Activated effector memory CD4-positive, alpha-beta T cell treated with Interleukin-2 at 50 U/mL for 16 hours (primary cell): ENCODE data around the gene CDC42BPA.
"Not testable (repeated sequence)": the region's sequence is repeated elsewhere in the genome, so short reads cannot be mapped to it uniquely, and the experiment has no call there.

ENCODE experiments used
- DNase-seq: peaks from one replicate; pipeline ENCODE4 v3.0.0-alpha.2; 2020

Gene CDC42BPA, protein sequence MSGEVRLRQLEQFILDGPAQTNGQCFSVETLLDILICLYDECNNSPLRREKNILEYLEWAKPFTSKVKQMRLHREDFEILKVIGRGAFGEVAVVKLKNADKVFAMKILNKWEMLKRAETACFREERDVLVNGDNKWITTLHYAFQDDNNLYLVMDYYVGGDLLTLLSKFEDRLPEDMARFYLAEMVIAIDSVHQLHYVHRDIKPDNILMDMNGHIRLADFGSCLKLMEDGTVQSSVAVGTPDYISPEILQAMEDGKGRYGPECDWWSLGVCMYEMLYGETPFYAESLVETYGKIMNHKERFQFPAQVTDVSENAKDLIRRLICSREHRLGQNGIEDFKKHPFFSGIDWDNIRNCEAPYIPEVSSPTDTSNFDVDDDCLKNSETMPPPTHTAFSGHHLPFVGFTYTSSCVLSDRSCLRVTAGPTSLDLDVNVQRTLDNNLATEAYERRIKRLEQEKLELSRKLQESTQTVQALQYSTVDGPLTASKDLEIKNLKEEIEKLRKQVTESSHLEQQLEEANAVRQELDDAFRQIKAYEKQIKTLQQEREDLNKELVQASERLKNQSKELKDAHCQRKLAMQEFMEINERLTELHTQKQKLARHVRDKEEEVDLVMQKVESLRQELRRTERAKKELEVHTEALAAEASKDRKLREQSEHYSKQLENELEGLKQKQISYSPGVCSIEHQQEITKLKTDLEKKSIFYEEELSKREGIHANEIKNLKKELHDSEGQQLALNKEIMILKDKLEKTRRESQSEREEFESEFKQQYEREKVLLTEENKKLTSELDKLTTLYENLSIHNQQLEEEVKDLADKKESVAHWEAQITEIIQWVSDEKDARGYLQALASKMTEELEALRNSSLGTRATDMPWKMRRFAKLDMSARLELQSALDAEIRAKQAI (N-terminal part only)

DNA sequence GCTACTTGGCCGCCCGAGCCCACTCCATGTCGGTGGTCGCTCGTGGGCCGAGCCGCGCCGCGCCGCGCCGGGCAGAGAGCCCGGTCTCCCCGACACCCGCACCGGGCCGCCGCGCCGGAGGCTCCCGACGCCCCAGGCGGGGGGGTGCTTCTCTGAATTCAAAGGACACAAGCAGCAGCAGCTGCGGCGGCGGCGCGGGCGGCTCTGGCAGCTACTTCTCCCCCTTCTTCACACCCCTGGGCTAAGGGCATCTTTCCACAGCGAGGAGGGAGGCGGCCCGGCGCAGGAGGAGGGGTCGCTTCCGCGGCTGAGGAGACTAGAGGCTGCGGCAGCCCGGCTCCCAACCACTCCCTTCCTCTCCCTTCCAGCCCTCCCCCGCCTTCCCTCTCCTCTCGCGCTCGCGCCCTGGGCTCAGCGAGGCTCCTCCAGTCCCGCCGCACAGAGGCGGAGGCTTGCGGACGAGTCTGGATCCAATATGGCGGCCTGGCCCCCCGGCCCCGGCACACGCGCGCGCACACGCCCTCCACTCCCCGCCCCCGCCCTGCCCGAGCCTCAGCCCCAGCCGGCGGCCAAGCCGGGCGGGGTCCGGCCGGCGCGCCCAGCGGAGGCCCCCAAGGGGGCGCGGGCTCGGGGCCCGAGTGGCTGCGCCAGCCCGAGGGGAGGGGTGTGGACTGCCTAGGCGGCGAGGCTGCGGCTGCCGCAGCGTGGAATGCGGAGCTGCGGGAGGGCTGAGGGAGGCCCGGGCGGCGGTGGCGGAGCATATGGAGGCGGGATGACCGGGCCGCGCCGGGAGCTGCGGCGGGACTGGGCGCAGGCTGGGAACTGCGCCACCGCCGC, at the start of gene CDC42BPA:
TSS of gene CDC42BPA (minus strand) at position 477 of the 837 bp plus-strand sequence. CDS start 1,310 bp downstream, outside the sequence.
- DNase-seq: peak; percentile 5

DNA sequence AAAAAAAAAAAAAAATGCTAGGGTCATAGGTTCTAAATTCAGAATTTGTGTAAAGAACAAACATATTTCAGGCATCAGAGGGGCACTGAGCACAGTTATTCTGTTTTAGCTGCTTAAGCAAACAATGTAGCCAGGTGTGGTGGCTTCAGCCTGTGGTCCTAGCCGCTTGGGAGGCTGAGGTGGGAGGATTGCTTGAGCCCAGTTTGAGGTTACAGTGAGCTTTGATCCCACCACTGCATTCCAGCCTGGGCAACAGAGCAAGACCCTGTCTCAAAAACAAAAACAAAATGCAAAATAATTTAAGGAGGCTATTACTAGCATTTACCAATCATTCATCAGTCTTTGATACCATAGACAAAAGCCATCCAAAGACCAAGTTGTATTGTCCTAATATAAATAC, 49.7 kb upstream of the CDC42BPA start:
- DNase-seq: no peak

DNA sequence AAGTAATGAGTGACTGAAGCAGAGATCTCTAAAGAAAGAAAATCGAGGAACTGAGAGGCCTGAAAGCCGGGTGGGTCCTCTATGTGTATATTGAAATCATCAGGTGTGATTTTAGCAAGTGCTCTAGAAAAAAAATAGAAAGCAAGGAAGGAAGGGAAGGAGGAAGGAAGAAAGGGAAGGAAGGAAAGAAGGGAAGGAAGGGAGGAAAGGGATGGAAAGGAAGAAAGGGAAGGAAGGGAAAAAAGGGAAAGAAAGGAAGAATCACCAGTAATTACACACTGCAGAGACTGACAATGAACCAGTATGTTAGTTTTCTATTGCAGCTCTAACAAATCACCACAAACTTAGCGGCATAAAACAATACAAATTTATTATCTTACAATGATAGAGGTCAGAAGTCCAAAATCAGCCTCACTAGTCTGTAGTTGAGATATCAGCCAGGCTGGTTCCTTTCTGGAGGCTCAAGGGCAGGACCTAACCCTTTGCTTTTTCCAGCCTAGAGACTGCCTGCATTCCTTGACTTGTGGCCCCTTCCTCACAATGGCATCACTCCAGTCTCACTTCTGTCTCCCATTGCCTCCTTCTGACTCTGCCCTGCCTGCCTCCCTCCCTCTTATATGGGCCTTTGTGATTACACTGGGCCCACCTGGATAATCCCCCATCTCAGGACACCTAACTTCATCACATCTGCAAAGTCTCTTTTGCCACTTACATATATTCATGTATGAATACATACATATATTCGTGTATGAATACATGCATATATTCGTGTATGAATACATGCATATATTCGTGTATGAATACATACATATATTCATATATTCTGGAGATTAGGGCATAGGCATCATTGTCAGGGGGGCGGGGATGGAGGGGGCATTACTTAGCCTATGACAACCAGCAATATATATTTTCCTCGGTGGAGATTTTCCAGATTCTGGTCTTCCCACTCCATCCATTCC, 47.5 kb upstream of the CDC42BPA start:
- DNase-seq: no peak

DNA sequence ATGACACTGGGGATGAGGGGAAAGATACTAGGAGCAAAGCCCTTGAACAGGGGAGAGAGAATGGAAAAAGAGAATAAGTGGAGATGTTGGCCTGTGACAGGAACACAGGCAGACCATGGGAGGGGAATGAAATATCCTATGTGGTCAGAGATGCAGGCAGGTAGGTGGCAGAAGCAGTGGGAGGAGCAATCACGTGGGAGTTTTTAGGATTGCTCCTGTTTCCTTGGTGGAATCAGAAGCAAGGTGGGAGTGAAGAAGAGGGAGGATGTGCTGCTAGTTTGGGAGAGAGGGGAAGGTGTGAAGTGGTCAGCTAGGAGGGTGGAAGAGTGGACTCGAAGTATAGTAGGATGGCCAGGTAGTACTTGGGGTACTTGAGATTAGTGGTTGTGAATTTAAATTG, 46.4 kb upstream of the CDC42BPA start:
- no peak for DNase-seq

DNA sequence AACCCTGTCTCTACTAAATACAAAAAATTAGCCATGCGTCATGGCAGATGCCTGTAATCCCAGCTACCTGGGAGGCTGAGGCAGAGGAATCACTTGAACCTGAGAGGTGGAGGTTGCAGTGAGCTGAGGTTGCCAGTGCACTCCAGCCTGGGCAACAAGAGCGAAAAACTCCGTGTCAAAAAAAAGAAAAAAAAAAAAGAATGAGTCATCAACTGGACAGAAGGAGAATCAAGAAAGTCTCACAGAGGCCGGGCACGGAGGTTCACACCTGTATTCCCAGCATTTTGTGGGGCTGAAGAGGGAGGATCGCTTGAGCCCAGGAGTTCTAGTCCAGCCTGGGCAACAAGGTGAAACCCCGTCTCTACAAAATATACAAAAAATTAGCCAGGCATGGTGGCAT, 45.5 kb upstream of the CDC42BPA start:
- no peak for DNase-seq

DNA sequence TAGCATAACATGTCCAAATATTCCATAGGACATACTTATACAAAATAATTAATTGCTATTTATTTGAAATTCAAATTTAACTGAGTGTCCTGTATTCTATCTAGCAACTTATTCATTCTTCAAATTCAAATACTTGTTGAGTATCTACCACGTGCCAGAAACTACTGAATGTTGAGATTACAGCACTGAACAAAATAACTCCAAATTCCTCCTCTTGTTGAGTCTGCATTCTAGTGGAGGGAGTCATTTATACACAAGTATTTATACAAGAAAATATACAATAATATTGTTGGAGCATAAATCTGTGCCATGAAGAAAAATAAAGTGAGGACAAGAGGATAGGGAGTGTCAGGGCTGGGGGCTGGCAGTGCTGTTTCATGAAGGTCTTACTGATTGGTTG, 43.7 kb upstream of the CDC42BPA start:
- no peak for DNase-seq

DNA sequence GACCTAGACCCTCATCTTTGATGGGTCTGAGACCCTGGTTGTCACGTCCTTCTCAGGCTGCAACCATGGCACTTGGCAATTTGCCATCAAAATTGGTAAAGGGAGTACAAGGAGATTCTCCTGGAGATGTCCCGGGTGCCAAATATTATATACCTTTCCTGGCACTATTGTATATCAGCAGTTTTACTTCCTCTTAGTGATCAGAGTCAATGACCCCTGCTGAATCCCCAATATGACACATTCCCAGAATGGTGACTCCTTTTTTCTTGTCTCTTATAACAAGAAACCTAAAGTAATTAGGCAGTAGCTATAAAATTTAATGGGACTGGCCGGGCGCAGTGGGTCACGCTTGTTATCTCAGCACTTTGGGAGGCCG, 39.6 kb upstream of the CDC42BPA start:
- DNase-seq: no peak

DNA sequence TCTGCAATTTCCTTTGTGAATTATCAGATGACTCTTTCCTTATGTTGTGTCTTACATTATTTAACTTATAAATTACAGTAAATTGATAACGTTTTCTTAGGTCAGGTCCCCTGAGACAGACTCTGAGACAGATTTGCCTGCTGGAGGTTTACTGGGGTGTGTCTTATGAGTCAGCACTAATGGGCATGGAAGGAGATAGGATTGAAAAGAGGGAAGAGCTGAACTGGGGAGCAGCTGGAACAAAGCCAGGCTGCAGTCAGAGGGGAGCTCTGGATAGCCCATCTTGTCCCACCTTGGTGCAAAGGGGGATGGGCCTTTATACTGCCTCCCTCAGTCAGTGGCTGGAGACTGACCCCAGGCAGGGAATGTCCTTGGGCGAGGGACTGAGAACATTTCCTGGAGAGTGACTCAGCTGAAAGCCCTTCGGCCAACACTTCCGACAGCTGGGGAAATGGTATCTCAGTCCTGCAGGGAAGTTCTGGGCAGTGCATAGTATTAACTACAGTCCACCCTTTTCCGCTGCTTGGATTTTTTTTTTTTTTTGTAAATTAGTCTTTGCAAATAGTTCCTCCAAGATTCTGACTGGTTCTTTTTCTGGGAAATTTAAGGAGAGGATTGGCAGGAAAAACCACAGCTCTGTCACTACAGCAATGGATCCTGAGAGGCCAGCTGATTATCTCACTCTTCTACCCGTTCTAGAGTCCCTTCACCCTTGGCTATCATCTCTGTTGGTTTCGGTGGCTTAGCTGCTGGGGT, 39.1 kb upstream of the CDC42BPA start:
- DNase-seq: no peak

DNA sequence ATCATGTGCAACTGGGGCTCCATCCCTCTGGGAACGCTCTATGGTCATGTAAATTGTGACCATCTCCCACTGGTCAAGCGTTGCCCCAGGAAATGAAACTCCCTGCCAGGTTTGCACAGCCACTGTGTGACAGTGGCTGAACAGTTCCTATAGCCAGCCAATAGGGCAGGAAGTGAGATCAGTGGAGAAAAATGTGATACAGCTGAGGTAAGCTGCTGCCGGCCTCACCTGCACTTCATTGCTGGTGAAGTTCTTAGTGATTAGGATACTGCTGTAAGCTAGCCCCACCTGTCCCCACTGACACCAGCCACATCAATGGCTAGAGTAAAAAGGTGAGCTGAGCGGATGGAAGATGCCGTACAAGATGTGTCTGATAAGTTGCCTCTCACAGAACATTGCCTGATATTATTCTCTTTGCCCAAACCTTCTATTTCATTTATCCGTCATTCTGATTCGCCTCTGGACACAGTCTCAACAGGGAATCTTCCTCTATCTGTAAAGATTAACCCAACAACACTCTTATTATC, 38.4 kb upstream of the CDC42BPA start:
- no peak for DNase-seq

DNA sequence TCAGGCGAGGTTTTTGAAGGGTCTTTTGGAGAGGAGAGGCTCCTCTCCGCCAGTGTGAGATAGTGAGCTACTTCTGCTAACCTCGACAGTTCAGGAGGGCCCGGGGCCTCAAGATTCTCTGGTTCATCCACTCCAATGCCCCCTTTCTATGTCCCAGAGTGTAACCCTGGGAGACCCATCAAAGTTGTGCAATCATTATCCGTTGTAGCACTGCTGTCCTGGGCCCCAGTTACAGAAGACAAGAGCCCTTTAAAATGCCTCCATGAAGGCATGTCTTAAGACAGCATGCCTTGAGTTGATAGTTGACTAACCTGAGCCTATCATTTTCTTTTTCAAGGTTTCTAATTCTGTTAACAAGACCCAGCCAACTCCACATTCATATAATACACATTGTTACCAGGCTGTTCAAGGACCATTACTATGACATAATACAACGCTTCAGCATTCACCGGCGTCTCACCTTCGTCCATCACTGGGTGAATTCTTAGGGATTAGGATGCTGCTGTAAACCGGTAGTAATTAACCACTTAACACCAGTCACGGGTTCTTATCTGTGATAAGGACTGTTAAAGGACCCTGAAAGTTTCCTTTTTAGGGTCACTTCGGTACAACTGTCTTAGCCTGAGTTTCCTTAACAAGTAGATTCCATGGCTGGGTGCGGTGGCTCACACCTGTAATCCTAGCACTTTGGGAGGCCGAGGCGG, 37.4 kb upstream of the CDC42BPA start:
- no peak for DNase-seq

DNA sequence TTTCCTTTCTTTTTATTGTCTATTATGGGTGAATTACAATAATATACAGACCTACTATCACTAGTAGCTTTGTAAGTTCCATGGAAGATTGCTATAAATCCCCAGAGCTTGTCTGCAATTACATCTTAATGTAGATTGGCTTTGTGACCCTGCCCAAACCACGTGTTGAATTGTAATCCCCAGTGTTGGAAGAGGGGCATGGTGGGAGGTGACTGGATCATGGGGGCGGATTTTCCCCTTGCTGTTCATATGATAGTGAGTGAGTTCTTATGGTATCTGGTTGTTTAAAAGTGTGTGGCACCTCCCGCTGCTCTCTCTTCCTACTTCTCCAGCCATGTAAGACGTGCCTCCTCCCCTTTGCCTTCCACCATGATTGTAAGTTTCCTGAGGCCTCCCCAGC, 34.9 kb upstream of the CDC42BPA start:
- no peak for DNase-seq

DNA sequence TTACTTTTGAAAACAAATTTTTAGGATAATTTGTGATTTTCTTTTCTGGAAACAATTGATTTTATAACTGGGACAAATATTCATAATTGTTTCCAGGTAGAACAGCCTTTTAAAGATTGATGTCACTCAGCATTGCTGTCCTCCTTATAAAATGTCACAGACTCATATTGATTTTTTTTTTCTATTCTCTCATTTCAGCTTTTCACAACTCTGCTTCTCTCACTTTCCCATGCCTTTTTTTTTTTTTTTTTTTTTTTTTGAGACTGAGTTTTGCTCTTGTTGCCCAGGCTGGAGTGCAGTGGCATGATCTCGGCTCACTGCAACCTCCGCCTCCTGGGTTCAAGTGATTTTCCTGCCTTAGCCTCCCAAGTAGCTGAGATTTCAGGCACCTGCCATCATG, 33.9 kb upstream of the CDC42BPA start:
- not testable (repeated sequence) for DNase-seq

DNA sequence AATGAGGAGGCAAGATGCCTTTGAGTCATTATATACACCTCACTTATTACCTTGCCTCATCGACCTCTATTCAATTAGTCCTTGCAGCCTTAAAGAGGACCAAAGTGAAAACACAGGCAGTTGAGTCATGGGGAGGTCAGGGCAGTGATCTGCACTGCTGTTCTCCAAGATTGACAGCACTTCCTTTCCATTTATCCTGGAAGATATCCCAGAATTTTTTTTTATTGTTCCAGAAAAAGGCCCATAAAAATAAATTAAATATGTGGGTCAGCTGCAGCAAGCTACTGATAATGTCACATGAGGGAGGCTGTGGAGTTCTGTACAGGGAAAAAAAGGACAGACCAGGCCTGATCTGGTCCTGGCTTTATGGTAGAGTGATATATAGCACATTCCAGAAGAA, 33.2 kb upstream of the CDC42BPA start:
- no peak for DNase-seq

DNA sequence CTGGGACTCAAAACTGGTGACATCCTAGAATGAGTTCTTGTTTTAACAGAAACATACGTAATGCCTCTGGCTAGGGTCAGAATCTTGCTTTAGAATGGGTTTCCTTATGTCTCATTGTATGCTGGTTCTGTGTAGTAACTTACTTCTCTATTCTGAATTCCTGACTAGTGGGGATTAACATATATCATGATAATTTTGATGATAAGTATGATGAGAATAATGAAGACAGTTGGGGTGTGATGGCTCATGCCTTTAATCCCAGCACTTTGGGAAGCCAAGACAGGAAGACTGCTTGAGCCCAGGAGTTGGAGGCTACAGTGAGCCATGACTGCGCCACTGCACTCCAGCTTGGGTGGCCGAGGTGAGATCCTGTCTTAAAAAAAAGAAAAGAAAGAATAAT, 31.7 kb upstream of the CDC42BPA start:
- no peak for DNase-seq

DNA sequence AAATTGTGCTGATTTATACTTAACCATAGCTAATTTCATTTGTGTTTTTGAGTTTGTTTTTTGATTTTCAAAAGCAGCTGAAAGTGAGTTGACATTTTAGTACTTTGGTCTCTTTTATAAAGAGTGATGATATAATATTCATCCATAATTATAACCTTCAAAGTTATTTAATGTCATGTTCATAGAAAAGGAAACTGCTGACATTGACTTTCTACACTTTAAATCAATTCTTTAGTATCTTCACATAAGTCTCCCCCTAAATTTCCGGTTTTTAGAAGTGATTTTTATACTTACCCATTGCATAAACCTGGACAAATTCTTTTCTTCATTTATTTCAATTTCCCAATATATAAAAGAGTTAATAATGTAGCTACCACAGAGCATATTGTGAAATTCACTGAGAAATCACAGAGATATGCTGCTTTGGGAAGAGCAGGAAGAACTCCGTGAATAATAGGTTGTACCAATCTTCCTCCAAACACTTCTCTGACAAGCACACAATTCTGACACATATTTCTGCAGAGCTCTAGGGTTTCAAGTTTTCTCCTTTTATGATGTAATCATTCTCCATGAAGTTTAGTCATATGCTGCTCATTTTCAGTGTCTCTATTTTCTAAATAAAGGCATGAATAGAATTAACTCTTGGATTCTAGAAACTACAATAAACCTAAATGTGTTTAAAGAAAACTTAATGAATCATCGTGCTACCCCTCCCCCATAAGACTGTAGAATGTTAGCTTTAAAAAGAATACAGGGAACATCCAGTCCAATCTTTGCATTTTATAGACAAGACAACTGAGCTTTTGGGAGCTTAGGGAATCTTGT, 25.6 kb upstream of the CDC42BPA start:
- DNase-seq: no peak

DNA sequence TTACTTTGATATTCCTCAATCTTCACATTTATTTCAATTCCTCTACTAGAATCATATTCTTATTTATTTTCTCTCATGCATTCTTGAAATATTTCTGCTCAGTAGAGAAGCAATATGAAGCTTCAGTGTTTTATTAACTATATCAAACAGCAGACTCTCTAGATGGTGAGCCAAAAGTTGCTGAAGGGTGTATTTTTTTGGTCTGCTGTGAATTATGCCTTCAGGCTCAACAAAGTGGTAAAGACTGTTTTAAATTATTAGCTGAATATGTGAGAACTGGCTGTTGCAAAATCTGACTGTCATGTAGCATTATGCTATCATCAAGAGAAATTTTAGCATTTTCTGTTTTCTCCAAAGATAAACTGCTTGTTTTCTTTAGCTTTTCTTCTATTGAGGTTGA, 24.9 kb upstream of the CDC42BPA start:
- no peak for DNase-seq

DNA sequence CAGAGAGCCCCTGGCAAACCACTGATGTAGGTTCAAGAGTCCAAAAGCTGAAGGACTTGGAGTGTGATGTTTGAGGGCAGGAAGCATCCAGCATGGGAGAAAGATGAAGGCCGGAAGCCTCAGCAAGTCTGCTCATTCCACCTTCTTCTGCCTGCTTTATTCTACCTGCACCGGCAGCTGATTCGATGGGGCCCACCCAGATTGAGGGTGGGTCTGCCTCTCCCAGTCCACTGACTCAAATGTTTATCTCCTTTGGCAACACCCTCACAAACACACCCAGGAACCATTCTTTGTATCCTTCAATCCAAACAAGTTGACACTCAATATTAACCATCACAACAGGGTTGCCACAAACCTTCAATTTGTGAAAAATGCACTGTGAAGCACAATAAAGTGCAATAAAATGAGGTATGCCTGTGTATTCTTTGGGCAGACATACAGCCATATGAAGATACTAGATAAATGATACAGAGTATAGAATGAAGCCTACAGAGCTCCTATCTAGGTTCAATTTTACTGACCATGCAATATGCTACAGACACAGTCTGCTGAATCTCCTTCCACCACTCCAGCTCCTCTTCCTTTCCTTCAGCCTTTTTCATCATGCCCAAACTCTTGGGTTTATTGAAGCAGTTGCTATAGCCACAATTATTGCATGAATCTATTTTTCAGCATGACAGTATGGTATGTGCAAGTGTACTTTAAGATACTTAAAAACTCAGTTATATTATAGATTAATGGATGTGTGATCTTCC, 24.0 kb upstream of the CDC42BPA start:
- DNase-seq: no peak

DNA sequence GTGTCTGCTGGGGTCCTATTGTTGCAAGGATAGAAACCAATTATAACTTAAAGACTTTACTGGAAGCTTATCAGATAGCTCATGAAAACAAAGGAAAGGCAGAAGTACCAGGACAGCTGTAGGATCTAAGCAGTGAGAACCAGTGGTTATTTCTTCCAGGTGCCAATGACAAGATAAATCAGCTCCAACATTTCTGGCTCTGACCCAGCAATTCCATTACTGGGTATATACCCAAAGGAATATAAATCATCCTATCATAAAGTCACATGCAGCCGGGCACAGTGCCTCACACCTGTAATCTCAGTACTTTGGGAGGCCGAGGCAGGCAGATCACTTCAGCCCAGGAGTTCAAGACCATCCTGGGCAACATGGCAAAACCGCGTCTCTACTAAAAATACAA, 17.8 kb upstream of the CDC42BPA start:
- not testable (repeated sequence) for DNase-seq
